IMR-90 (cell line): Measurements from ENCODE around the gene MPRIP. TPM values are rescaled to one million over a fixed set of nuclear protein-coding genes. Genes with fewer than 3 reads are reported as not detected.

Experiments
- ATAC-seq: fragments of 200-7000 bp; cut with Tn5 transposase; 2 replicates; pipeline ENCODE4 v1.9.1; 2020; ENCODE audit warnings: low read depth, mild to moderate bottlenecking, moderate library complexity
- BruUV-seq: library from RNA; stranded (reverse); fragments of 400-500 nt; replicated peaks from 2 replicates; lab custom pipeline; 2021; lab: Mats Ljungman, UMichigan
- CTCF ChIA-PET: fragments of 300-600 bp; formaldehyde crosslinking; extraction: SDS; loops from one replicate; lab custom pipeline; 2021; ENCODE audit warnings: antibody characterized with exemption; lab: Yijun Ruan, JAX
- POLR2A ChIA-PET: fragments of 300-600 bp; sonication (Branson Sonifier 250); formaldehyde crosslinking; loops from one replicate; lab custom pipeline; 2022; ENCODE audit warnings: antibody characterized with exemption; ENCODE audit not compliant: unreplicated experiment; lab: Charles Lee
- DNase-seq: peaks from one replicate; pipeline ENCODE4 v3.0.0; 2013
- H2AFZ ChIP-seq: replicated peaks from 2 replicates; pipeline ENCODE3; 2013; ENCODE audit warnings: low read length, mild to moderate bottlenecking; ENCODE audit not compliant: poor library complexity
- H2AK5ac ChIP-seq: 2 replicates; pipeline ENCODE4 v1.6.1; 2013; ENCODE audit warnings: low read depth, low read length, inconsistent platforms
- H2AK9ac ChIP-seq: replicated peaks from 2 replicates; pipeline ENCODE3; 2013; ENCODE audit warnings: mild to moderate bottlenecking, low read depth, low read length, moderate library complexity; ENCODE audit not compliant: poor library complexity
- H2BK120ac ChIP-seq: 2 replicates; pipeline ENCODE4 v1.6.1; 2013; ENCODE audit warnings: low read depth, low read length, inconsistent platforms
- H2BK15ac ChIP-seq: 3 replicates; pipeline ENCODE4 v1.6.1; 2013; ENCODE audit warnings: low read depth, low read length, inconsistent platforms
- H2BK20ac ChIP-seq: 2 replicates; pipeline ENCODE4 v1.6.1; 2013; ENCODE audit warnings: low read depth, mild to moderate bottlenecking, inconsistent platforms, low read length, moderate library complexity
- H2BK5ac ChIP-seq: 2 replicates; pipeline ENCODE4 v1.6.1; 2013; ENCODE audit warnings: mild to moderate bottlenecking, low read depth, low read length, inconsistent platforms; ENCODE audit not compliant: poor library complexity, severe bottlenecking
- H3K14ac ChIP-seq: replicated peaks from 2 replicates; pipeline ENCODE4 v1.6.1; 2013; ENCODE audit warnings: low read depth, low read length, inconsistent platforms
- H3K18ac ChIP-seq: 2 replicates; pipeline ENCODE4 v1.6.1; 2013; ENCODE audit warnings: low read depth, low read length, control low read depth
- H3K23ac ChIP-seq: 2 replicates; pipeline ENCODE4 v1.6.1; 2013; ENCODE audit warnings: low read depth, low read length, inconsistent platforms
- H3K27ac ChIP-seq: 2 replicates; pipeline ENCODE4 v1.5.1; 2013; ENCODE audit warnings: mild to moderate bottlenecking, control low read depth, low read length; ENCODE audit not compliant: insufficient read depth
- H3K27me3 ChIP-seq: 2 replicates; pipeline ENCODE4 v1.6.1; 2013; ENCODE audit warnings: low read length; ENCODE audit not compliant: control insufficient read depth, insufficient read depth
- H3K36me3 ChIP-seq: 2 replicates; pipeline ENCODE4 v1.6.1; 2013; ENCODE audit warnings: low read length, mixed read lengths; ENCODE audit not compliant: control insufficient read depth, insufficient read depth
- H3K4ac ChIP-seq: 2 replicates; pipeline ENCODE4 v1.6.1; 2013; ENCODE audit warnings: low read depth, low read length, inconsistent platforms
- H3K4me1 ChIP-seq: 2 replicates; pipeline ENCODE4 v1.6.1; 2013; ENCODE audit warnings: low read length, mixed read lengths; ENCODE audit not compliant: control insufficient read depth, insufficient read depth
- H3K4me2 ChIP-seq: 2 replicates; pipeline ENCODE4 v1.6.1; 2013; ENCODE audit warnings: low read depth, mild to moderate bottlenecking, control low read depth, low read length, moderate library complexity
- H3K4me3 ChIP-seq: 2 replicates; pipeline ENCODE4 v1.5.1; 2013; ENCODE audit warnings: low read depth, mild to moderate bottlenecking, control low read depth, low read length, moderate library complexity; ENCODE audit not compliant: insufficient read depth
- H3K56ac ChIP-seq: 2 replicates; pipeline ENCODE4 v1.6.1; 2013; ENCODE audit warnings: low read length, inconsistent platforms; ENCODE audit not compliant: insufficient read depth; ENCODE audit errors: extremely low read depth
- H3K79me1 ChIP-seq, 2 experiments: 2 replicates each; pipeline ENCODE4 v1.6.1; 2013; ENCODE audit warnings: low read length in 2 of 2, inconsistent platforms in 1 of 2, low read depth in 1 of 2
- H3K9ac ChIP-seq: 2 replicates; pipeline ENCODE4 v1.6.1; 2013; ENCODE audit warnings: low read depth, low read length, control low read depth
- H3K9me1 ChIP-seq: 2 replicates; pipeline ENCODE4 v1.6.1; 2013; ENCODE audit warnings: low read length, inconsistent platforms; ENCODE audit not compliant: insufficient read depth
- H3K9me3 ChIP-seq: 2 replicates; pipeline ENCODE4 v1.6.1; 2013; ENCODE audit warnings: low read length; ENCODE audit not compliant: control insufficient read depth, insufficient read depth
- H4K20me1 ChIP-seq: 2 replicates; pipeline ENCODE4 v1.6.1; 2013; ENCODE audit warnings: low read length, inconsistent platforms; ENCODE audit not compliant: insufficient read depth
- H4K5ac ChIP-seq: 2 replicates; pipeline ENCODE4 v1.6.1; 2013; ENCODE audit warnings: mild to moderate bottlenecking, low read depth, low read length, control low read depth
- H4K8ac ChIP-seq, 2 experiments: 2 replicates each; pipeline ENCODE4 v1.6.1; 2013; ENCODE audit warnings: low read depth in 2 of 2, low read length in 2 of 2, control low read depth in 1 of 2, inconsistent platforms in 1 of 2
- H4K91ac ChIP-seq: 2 replicates; pipeline ENCODE4 v1.6.1; 2013; ENCODE audit warnings: low read depth, low read length, inconsistent platforms; ENCODE audit not compliant: insufficient read depth
- BHLHE40 ChIP-seq: fragments of 150-350 bp; IDR thresholded peaks from 2 replicates; pipeline ENCODE4 v1.6.1; 2016; ENCODE audit warnings: mild to moderate bottlenecking, low read depth, low read length
- CEBPB ChIP-seq: IDR thresholded peaks from 2 replicates; pipeline ENCODE4 v1.6.1; 2012; ENCODE audit warnings: low read depth, low read length, improper control_type of control experiment
- CHD1 ChIP-seq: IDR thresholded peaks from 2 replicates; pipeline ENCODE4 v1.6.1; 2012; ENCODE audit warnings: low read depth, low read length, improper control_type of control experiment
- CTCF ChIP-seq: conservative IDR thresholded peaks from 2 replicates; pipeline ENCODE4 v1.5.1; 2012; ENCODE audit warnings: mild to moderate bottlenecking, low read depth, low read length, improper control_type of control experiment
- ELK1 ChIP-seq: fragments of 150-350 bp; IDR thresholded peaks from 2 replicates; pipeline ENCODE4 v1.6.1; 2016; ENCODE audit warnings: low read depth, mild to moderate bottlenecking, low read length, moderate library complexity, borderline replicate concordance
- FOS ChIP-seq: fragments of 150-350 bp; IDR thresholded peaks from 2 replicates; pipeline ENCODE4 v1.6.1; 2016; ENCODE audit warnings: low read depth, low read length
- MAFK ChIP-seq: IDR thresholded peaks from 2 replicates; pipeline ENCODE4 v1.6.1; 2012; ENCODE audit warnings: low read depth, low read length, improper control_type of control experiment
- MAZ ChIP-seq: IDR thresholded peaks from 2 replicates; pipeline ENCODE4 v1.6.1; 2012; ENCODE audit warnings: low read depth, mild to moderate bottlenecking, low read length, improper control_type of control experiment, moderate library complexity, borderline replicate concordance
- MXI1 ChIP-seq: IDR thresholded peaks from 2 replicates; pipeline ENCODE4 v1.6.1; 2012; ENCODE audit warnings: low read depth, mild to moderate bottlenecking, low read length, moderate library complexity, borderline replicate concordance
- NFE2L2 ChIP-seq: fragments of 150-350 bp; IDR thresholded peaks from 2 replicates; pipeline ENCODE4 v1.6.1; 2016; ENCODE audit warnings: low read depth, mild to moderate bottlenecking, low read length
- POLR2A ChIP-seq: IDR thresholded peaks from 2 replicates; pipeline ENCODE4 v1.6.1; 2012; ENCODE audit warnings: mild to moderate bottlenecking, low read depth, low read length
- RAD21 ChIP-seq: IDR thresholded peaks from 2 replicates; pipeline ENCODE4 v1.6.1; 2012; ENCODE audit warnings: low read length, improper control_type of control experiment
- RCOR1 ChIP-seq: IDR thresholded peaks from 2 replicates; pipeline ENCODE4 v1.6.1; 2012; ENCODE audit warnings: mild to moderate bottlenecking, low read length, improper control_type of control experiment; ENCODE audit not compliant: insufficient replicate concordance
- RFX5 ChIP-seq: IDR thresholded peaks from 2 replicates; pipeline ENCODE4 v1.8.0; 2012; ENCODE audit warnings: low read depth, mild to moderate bottlenecking, low read length, moderate library complexity
- SMC3 ChIP-seq: fragments of 150-350 bp; IDR thresholded peaks from 2 replicates; pipeline ENCODE4 v1.6.1; 2016; ENCODE audit warnings: low read depth, mild to moderate bottlenecking, antibody characterized with exemption, low read length, moderate library complexity
- USF2 ChIP-seq: fragments of 150-350 bp; IDR thresholded peaks from 2 replicates; pipeline ENCODE4 v1.6.1; 2017; ENCODE audit warnings: mild to moderate bottlenecking, antibody characterized with exemption, low read length, low read depth
- WGBS, 2 experiments: methylation state at CpG; one replicate each; pipeline versions ENCODE4 v1.1.5 to v1.1.7; 2013; ENCODE audit warnings: missing lambda C conversion rate in 2 of 2; ENCODE audit not compliant: insufficient read length in 1 of 2; ENCODE audit errors: extremely low coverage in 2 of 2; 5-methylcytosine and 5-hydroxymethylcytosine counted together
- dilution Hi-C: fragments of 300-500 bp; cut with HindIII; formaldehyde crosslinking; loops from one replicate; pipeline ENCODE4 v1.14.3; 2018; ENCODE audit warnings: low sequenced_read_pairs; ENCODE audit not compliant: unreplicated experiment
- in situ Hi-C: fragments of 300-500 bp; cut with MboI; formaldehyde crosslinking; loops from 3 replicates; pipeline ENCODE4 v1.14.3; 2019; ENCODE audit warnings: low sequenced_read_pairs, inconsistent platforms, mixed read lengths
- intact Hi-C: fragments of 100-400 bp; cut with micrococcal nuclease; formaldehyde crosslinking; loops from 2 replicates; pipeline ENCODE4 v1.10.0; 2022
- polyA plus RNA-seq, 3 experiments: library from polyadenylated mRNA; depleted of rRNA; stranded (reverse); fragments of >200 nt; gene quantifications; 2 replicates each; pipeline ENCODE4 v1.2.3, GENCODE V29; 2012; ENCODE audit warnings: low replicate concordance in 1 of 3
- total RNA-seq: library from RNA; depleted of rRNA; stranded (reverse); fragments of >200 nt; gene quantifications from 2 replicates; pipeline ENCODE4 v1.2.3, GENCODE V29; 2012

MPRIP gene
- total and polyA plus RNA-seq, 2 of the 4 experiments (the other 2 are of a cell fraction): 111 to 149 TPM

- ChIA-PET POLR2A (no interaction called here), CTCF (no interaction called here)
- H3K9me1 ChIP-seq: peaks cover 32% of the 10 kb centered on the region
- H3K9me3 ChIP-seq: no peaks in the 10 kb centered on the region
- H3K9ac ChIP-seq: no peak overlapping the region
- H4K8ac ChIP-seq: no peak overlapping the region
- H4K5ac ChIP-seq: no peak overlapping the region
- no peak overlapping the region for H2AK9ac ChIP-seq
- H4K20me1 ChIP-seq: peaks cover 90% of the 10 kb centered on the region
- peaks cover 27% of the 10 kb centered on the region for H3K36me3 ChIP-seq
- no peak overlapping the region for H3K4ac ChIP-seq
- ATAC-seq: no peak
- TF ChIP-seq ELK1 (no peak), CTCF (no peak), MAFK (no peak), CHD1 (no peak), RFX5 (no peak), MAZ (no peak), CEBPB (no peak), USF2 (no peak), NFE2L2 (no peak), RAD21 (no peak), RCOR1 (no peak), BHLHE40 (no peak), SMC3 (no peak), FOS (no peak), MXI1 (no peak), POLR2A (no peak)
- no peak overlapping the region for H2AK5ac ChIP-seq
- H4K91ac ChIP-seq: no peak overlapping the region
- dilution Hi-C loops (no loop called here), in situ Hi-C loops (no loop called here), intact Hi-C loops (no loop called here)
- no peak overlapping the region for H2BK20ac ChIP-seq
- no peak overlapping the region for H2BK15ac ChIP-seq
- H3K4me1 ChIP-seq: peaks cover 24% of the 10 kb centered on the region
- 88% methylated on average over 3 of the region's 7 CpGs; no CpG with 5 or more reads in 1 of the 2 experiments for WGBS, 2 experiments
- H3K18ac ChIP-seq: no peak overlapping the region
- H2AFZ ChIP-seq: no peak overlapping the region
- H3K27ac ChIP-seq: no peak overlapping the region
- peaks cover 54 to 97% of the 10 kb centered on the region in 2 experiments for H3K79me1 ChIP-seq
- no TSS peak for BruUV-seq
- H3K56ac ChIP-seq: no peak overlapping the region
- no peak overlapping the region for H3K4me2 ChIP-seq
- H3K23ac ChIP-seq: no peak overlapping the region
- H3K27me3 ChIP-seq: no peaks in the 10 kb centered on the region
- no peak overlapping the region for H3K4me3 ChIP-seq
- H2BK5ac ChIP-seq: no peak overlapping the region
- no peak for DNase-seq
- H2BK120ac ChIP-seq: no peak overlapping the region
- no peak overlapping the region for H3K14ac ChIP-seq
These were observed 36.6 kb downstream of the MPRIP start for GRCh38 chr17:17078832-17079231.
